Smooth muscle cell (in vitro differentiated cells): ENCODE results near the gene TGDS. TPM values are rescaled to one million over a fixed set of nuclear protein-coding genes. Genes with fewer than 3 reads are reported as not detected.

ENCODE experiments used
- DNase-seq: peaks from one replicate; lab custom pipeline; 2025; ENCODE audit not compliant: unreplicated experiment; lab: John Stamatoyannopoulos, UW
- H2AFZ ChIP-seq: fragments of 200-600 bp; sonication (generic); 2 replicates; pipeline ENCODE4 v1.6.0; 2016; ENCODE audit warnings: antibody characterized with exemption, low read depth, mild to moderate bottlenecking
- H3F3A ChIP-seq: fragments of 200-600 bp; sonication (generic); 2 replicates; pipeline ENCODE4 v1.6.0; 2017; ENCODE audit warnings: antibody characterized with exemption, low read depth
- H3K27ac ChIP-seq: fragments of 200-600 bp; sonication (generic); 2 replicates; pipeline ENCODE4 v1.5.1; 2016; ENCODE audit warnings: low read depth, mild to moderate bottlenecking
- H3K27me3 ChIP-seq: fragments of 200-600 bp; sonication (generic); 2 replicates; pipeline ENCODE4 v1.6.1; 2016; ENCODE audit warnings: low read depth, mild to moderate bottlenecking
- H3K36me3 ChIP-seq: fragments of 200-600 bp; sonication (generic); 2 replicates; pipeline ENCODE4 v1.5.1; 2016; ENCODE audit warnings: low read depth
- H3K4me1 ChIP-seq: fragments of 200-600 bp; sonication (generic); 2 replicates; pipeline ENCODE4 v1.5.1; 2016; ENCODE audit warnings: low read depth
- H3K4me2 ChIP-seq: fragments of 200-600 bp; sonication (generic); 2 replicates; pipeline ENCODE4 v1.6.0; 2016; ENCODE audit warnings: mild to moderate bottlenecking
- H3K4me3 ChIP-seq: fragments of 200-600 bp; sonication (generic); 2 replicates; pipeline ENCODE4 v1.5.1; 2016; ENCODE audit warnings: mild to moderate bottlenecking
- H3K79me2 ChIP-seq: fragments of 200-600 bp; sonication (generic); 2 replicates; pipeline ENCODE4 v1.6.0; 2016; ENCODE audit warnings: low read depth, mild to moderate bottlenecking
- H3K9ac ChIP-seq: fragments of 200-600 bp; sonication (generic); 2 replicates; pipeline ENCODE4 v1.6.0; 2016; ENCODE audit warnings: low read depth
- H3K9me3 ChIP-seq: fragments of 200-600 bp; sonication (generic); replicated peaks from 2 replicates; pipeline ENCODE4 v1.5.1; 2016; ENCODE audit warnings: low read depth
- H4K20me1 ChIP-seq: fragments of 200-600 bp; sonication (generic); 2 replicates; pipeline ENCODE4 v1.6.0; 2016; ENCODE audit warnings: low read depth
- CTCF ChIP-seq: fragments of 200-600 bp; sonication (generic); IDR thresholded peaks from 2 replicates; pipeline ENCODE4 v1.5.1; 2017; ENCODE audit warnings: borderline replicate concordance, mild to moderate bottlenecking, antibody characterized with exemption; ENCODE audit not compliant: insufficient read depth, poor library complexity, severe bottlenecking
- WGBS: methylation state at CpG from one replicate; pipeline ENCODE4 v1.1.7; 2016; ENCODE audit warnings: low lambda C conversion rate; 5-methylcytosine and 5-hydroxymethylcytosine counted together
- polyA plus RNA-seq: library from polyadenylated mRNA; unstranded; fragments of >200 nt; fragmentation: Nextera tagmentation; extraction: Ambion mirVana; gene quantifications from 2 replicates; pipeline ENCODE4 v1.2.1, GENCODE V29; 2016
- total RNA-seq: library from RNA; depleted of rRNA; stranded (reverse); fragments of >200 nt; gene quantifications from 2 replicates; pipeline ENCODE4 v1.2.3, GENCODE V29; 2014

Gene TGDS
- total and polyA plus RNA-seq, 2 experiments from 2014 or later = 16.0 to 17.1 TPM

- no peak for TF ChIP-seq CTCF
- Histone ChIP-seq H3K4me2 (no peak overlapping the region), H3K9me3 (no peaks in the 10 kb centered on the region), H4K20me1 (no peaks in the 10 kb centered on the region), H3F3A (peaks cover 4% of the 10 kb centered on the region), H3K79me2 (no peaks in the 10 kb centered on the region), H3K36me3 (no peaks in the 10 kb centered on the region), H3K9ac (no peak overlapping the region), H3K4me3 (no peak overlapping the region), H3K4me1 (no peaks in the 10 kb centered on the region), H3K27me3 (no peaks in the 10 kb centered on the region), H3K27ac (no peak overlapping the region), H2AFZ (no peak overlapping the region)
- DNase-seq = no peak
- 60% methylated on average over 6 of the region's 6 CpGs for WGBS
These were observed 37.2 kb downstream of the TGDS start for GRCh38 chr13:94558716-94559115.

DNA sequence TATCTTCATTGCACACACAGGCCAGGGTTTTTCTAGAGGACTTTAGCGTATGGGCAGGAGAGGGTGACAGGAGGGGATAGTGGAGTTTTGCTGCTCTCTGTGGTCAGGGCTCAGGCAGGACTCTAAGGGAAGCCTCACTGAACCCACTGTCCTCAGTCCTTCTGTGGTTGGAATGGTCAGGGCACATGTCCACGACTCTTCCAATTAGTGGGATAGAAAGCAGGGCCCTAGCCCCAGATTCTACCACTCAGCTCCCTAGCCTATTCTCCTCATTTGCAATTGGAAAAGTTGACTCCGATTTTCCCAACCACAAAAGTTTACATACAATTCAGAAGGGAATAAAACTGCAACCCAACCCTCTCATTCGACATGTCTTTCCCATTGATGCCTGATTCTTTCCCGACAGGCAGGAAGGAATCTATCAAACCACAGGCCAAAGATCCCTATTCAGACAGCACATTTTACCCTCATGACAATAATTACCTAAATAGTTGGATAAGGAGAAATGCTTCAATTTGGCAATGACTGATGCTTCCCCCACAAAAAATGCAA lies 38.2 kb downstream of the TGDS start:
- H3K4me1 ChIP-seq = no peaks in the 10 kb centered on the region
- WGBS = 51% methylated on average over 5 of the region's 5 CpGs
- TF ChIP-seq CTCF = no peak
- H3K27ac ChIP-seq = no peak overlapping the region
- H3K36me3 ChIP-seq = no peaks in the 10 kb centered on the region
- no peaks in the 10 kb centered on the region for H3K9me3 ChIP-seq
- H3K27me3 ChIP-seq = no peaks in the 10 kb centered on the region
- peaks cover 4% of the 10 kb centered on the region for H3F3A ChIP-seq
- no peak overlapping the region for H3K4me3 ChIP-seq
- H4K20me1 ChIP-seq = no peaks in the 10 kb centered on the region
- H3K4me2 ChIP-seq = no peak overlapping the region
- no peak for DNase-seq
- H3K79me2 ChIP-seq = no peaks in the 10 kb centered on the region
- H2AFZ ChIP-seq = no peak overlapping the region
- H3K9ac ChIP-seq = no peak overlapping the region

GRCh38 chr13:94556621-94557020 lies 39.3 kb downstream of the TGDS start:
- Histone ChIP-seq H3K9me3 (no peaks in the 10 kb centered on the region), H3K79me2 (no peaks in the 10 kb centered on the region), H3K36me3 (no peaks in the 10 kb centered on the region), H3K4me1 (no peaks in the 10 kb centered on the region), H3K4me2 (peak overlapping the region; percentile 35), H3K9ac (no peak overlapping the region), H3K27ac (no peak overlapping the region), H3K4me3 (no peak overlapping the region), H3F3A (peaks cover 4% of the 10 kb centered on the region), H3K27me3 (no peaks in the 10 kb centered on the region), H2AFZ (peak overlapping the region; percentile 40), H4K20me1 (no peaks in the 10 kb centered on the region)
- no peak for DNase-seq
- WGBS = 32% methylated on average over 3 of the region's 3 CpGs
- TF ChIP-seq CTCF = no peak

DNA sequence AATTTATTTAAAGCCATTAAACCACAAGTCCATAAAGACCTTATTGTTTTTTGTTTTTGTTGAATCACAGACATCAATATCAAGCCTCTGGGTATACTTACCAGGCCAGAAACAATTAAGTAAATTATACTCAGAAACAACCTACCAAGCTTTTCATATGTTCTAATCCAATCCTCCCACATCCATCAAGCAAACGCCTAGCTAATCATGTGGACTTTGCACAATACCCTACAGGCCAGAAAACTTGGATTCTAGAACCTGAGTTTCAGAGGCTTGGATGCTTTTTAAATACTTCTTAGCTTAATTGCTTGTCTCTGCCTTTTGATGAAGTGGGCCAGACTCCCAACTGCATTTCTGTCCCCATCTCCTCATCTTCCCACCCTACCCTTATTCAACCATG lies 39.9 kb downstream of the TGDS start:
- Histone ChIP-seq H3K4me3 (no peak overlapping the region), H3K27ac (no peak overlapping the region), H3F3A (peaks cover 4% of the 10 kb centered on the region), H3K9me3 (no peaks in the 10 kb centered on the region), H3K27me3 (no peaks in the 10 kb centered on the region), H3K4me2 (no peak overlapping the region), H3K9ac (no peak overlapping the region), H3K36me3 (no peaks in the 10 kb centered on the region), H3K79me2 (no peaks in the 10 kb centered on the region), H4K20me1 (no peaks in the 10 kb centered on the region), H2AFZ (no peak overlapping the region), H3K4me1 (no peaks in the 10 kb centered on the region)
- no peak for TF ChIP-seq CTCF
- no peak for DNase-seq
- 50% methylated on average over 1 of the region's 1 CpG for WGBS
